NCI-H748 (cell line): ENCODE results near the gene ACRV1.

Experiments used
- DNase-seq: peaks from one replicate; lab custom pipeline; 2025; ENCODE audit not compliant: unreplicated experiment; lab: John Stamatoyannopoulos, UW

ACRV1 gene

DNA sequence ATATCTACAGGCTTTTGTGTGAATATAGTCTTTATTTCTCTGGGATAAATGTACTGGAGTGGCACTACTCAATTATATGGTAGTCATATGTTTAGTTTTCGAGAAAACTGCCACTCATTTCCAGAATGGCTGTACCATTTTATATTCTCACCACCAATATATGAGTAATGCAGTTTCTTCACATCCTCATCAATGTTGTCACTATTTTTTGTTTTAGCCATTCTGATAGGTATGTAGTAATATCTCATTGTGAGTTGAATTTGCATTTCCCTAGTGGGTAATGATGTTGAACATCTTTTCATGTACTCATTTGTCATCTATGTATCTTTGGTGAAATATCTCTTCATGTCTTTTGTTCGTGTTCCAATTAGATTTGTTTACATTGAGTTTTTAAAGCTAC lies 18.0 kb downstream of the ACRV1 start:
- peak; percentile 15 for DNase-seq

DNA sequence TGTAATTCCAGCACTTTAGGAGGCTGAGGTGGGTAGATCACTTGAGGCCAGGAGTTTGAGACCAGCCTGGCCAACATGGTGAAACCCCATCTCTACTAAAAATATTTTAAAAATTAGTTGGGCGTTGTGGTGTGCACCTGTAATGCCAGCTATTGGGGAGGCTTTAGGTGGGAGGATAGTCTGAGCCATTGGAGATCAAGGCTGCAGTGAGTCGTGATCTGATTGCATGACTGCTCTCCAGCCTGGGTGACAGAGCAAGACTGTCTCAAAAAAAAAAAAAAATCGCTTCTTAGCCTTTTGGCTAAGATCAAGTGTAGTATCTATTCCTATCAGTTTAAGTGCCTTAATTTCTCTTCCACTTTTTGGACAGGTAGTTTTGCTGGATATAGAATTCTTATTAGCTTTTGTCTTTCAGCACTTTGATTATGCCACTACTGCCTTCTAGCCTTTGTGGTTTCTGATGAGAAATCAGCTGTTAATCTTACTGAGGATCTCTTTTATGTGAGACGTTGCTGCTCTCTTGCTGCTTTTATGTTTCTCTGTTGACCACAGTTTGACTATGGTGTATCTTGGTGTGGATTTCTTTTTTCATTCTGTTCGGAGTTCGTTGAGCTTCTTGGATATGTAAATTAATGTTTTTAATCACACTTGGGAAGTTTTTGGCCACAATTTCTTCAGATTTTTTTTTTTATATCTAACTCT lies 31.0 kb downstream of the ACRV1 start:
- DNase-seq = no peak

DNA sequence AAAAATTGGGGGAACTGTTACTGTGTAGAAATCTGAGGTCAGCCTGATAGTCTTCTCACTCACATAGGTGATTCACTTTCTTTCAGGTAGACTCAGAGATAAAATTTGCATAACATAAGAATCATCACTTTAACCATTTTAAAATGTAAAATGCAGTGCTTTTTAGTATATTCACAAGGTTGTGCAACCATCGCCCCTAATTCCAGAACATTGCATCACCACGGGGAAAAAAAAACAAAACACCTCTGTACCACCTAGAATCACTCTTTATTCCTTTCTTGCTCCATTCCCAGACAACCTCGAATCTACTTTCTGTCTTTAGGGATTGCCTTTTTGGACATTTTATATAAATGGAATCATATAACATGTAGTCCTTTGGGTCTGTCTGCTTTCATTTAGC lies 34.8 kb downstream of the ACRV1 start:
- DNase-seq = no peak

DNA sequence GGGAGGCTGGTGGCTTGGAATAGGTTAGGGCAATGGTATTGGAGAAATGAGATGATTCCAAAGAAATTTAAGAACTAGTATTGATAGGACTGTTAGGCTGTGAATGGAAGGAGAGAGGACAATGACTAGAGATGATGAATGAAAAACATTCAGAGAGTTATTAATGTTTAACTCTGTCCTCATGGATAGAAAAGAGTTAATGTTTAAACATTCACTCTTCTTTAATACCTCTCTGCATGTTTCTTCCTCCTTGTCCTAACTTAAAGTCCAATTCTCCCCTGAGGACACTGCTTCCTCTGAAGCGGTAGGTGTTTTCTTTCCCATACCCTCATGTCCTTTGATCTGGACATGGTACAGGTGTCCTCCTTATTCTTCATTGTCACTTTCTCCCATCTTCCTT lies 42.3 kb downstream of the ACRV1 start:
- DNase-seq = no peak

DNA sequence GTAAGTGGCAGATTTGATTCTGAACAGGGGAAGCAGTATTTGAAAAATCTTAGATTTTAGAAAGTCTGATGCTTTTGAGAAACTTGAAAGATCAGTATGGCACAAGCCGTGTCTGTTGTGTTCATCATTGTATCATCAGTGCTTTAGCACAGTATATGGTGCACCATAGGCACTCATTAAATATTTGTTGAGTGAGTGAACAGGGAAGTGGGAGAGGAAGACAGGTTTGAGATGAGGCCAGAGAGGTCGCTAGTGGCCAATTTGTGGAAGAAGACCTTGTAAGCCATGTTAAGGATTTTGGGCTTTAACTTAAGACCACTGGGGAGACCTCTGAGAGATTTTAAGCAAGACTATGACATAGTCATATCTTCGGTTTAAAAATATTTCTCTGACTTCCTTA lies 42.8 kb downstream of the ACRV1 start:
- DNase-seq = no peak

DNA sequence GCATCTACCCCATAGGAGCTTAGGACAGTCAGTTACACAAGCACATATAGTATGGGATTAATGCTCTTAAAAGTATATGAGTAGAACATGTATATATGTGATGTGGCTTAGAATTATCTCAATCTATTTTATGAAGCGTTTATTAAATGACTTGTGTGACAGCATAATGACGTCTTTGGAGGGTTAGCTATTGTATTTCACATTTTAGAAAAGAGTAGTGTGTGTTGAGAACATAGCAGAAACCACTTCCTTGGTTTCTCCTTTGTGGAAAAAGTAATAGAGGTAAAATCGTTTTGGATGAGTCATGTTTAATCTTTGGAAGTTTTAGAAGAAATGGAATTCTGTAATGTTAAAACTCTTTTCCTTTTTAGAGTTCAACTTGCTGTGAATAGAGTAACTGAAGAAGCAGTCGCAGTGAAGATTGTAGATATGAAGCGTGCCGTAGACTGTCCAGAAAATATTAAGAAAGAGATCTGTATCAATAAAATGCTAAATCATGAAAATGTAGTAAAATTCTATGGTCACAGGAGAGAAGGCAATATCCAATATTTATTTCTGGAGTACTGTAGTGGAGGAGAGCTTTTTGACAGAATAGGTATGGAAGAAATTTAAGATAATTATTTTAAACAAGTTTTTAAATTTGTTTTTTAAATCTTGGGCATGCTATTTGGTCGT lies 53.3 kb downstream of the ACRV1 start:
- DNase-seq = no peak

- peak; percentile 82 for DNase-seq
These were observed 54.2 kb downstream of the ACRV1 start for GRCh38 chr11:125626288-125626950.

- DNase-seq = peak; percentile 91
These were observed 54.9 kb downstream of the ACRV1 start for GRCh38 chr11:125625630-125626287.

GRCh38 chr11:125625225-125625629 lies 55.4 kb downstream of the ACRV1 start:
- DNase-seq = no peak

DNA sequence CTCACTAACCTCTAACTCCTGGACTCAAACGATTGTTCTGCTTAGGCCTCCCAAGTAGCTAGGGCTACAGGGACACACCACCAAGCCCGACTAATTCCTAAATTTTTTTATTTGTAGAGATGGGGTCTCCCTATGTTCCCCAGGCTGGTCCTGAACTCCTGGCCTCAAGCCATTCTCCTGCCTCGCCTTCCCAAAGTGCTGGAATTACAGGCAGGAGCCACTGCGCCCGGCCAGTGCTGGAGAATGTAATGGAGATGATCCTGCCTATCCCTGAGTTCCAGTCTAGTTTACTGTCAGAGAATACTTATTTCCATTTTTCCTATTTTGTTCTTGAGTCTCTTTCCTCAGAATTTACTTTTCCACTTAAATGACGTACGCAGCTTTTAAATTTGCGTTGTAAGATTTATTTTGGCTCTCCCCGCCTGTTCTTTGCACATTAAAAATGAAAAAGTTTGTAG lies 55.9 kb downstream of the ACRV1 start, which contains the start of gene CHEK1:
CHEK1 (plus strand) TSS at position 408 of the 458 bp plus-strand sequence. CDS start 1,606 bp downstream, outside the sequence.
- DNase-seq = no peak

DNA sequence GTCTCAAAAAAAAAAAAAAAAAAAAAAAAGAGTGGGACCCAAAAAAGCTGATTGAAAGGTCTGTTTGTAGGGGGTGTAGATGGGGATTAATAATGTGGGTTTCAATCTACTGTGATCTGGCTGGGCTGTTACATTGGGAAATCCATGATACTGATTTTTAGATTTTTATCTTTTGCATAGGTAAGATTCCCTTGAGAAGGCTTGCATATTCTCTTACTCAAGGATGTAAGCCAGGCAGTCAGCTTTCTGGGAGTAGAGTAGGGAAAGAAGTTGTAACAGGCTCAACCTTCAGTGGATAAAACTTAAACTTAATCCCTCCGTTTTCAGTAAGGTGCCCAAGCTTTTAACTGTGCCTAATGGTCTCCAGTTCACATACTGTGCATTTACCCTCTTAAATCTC lies 57.6 kb downstream of the ACRV1 start:
- DNase-seq = no peak

GRCh38 chr11:125621995-125622394 lies 58.7 kb downstream of the ACRV1 start:
- no peak for DNase-seq
